Heart left ventricle (tissue), 13 donors: ENCODE results near the gene HDX.

Experiments used
- POLR2A ChIP-seq, 2 donors: fragments of 450-650 bp; IDR thresholded peaks; one replicate each; pipeline ENCODE4 v1.6.1; 2017; ENCODE audit warnings: antibody characterized with exemption in 2 of 2, mild to moderate bottlenecking in 2 of 2, moderate library complexity in 2 of 2
- TF ChIP-seq, protein P1 (sequence below), 12 donors: fragments of 200-600 bp; sonication (generic) in 4 of 12; IDR thresholded peaks; one replicate each; pipeline versions ENCODE4 v1.5.0 to v1.8.0; 2018 to 2022; ENCODE audit warnings: antibody characterized with exemption in 12 of 12, mild to moderate bottlenecking in 5 of 12
- donor health status: ischemic (EF 13 %, LVEDD 7.1; RV severe dilation, severe dysfunction).
- donor health status: DM: no; HTN: yes; CAD: no.
- donor health status: DM: no; HTN: no; CAD: no.
- donor health status: ischemic (EF 25% LVEDD 6.9; RV normal size, moderate dysfunction).
- donor health status: ischemic (EF 25% LVEDD 5.7; RV mildly dilated, moderate dysfunction).
- donor health status: ischemic (EF 35%, LVEDD 5.7; RV mildly dilated, moderate dysfunction).
- donor health status: nonischemic (EF 11% LVEDD 7.7; RV severe dilation, severe dysfunction).
- donor health status: DM: yes; HTN: yes; CAD: no.
- donor health status: PGD.
- donor health status: ischemic (EF 29% LVEDD 5.4; RV normal size, mild dysfunction).
- donor health status: nonischemic (EF 23%, LVEDD 6.1; RV moderate dilation, normal function).

DNA sequence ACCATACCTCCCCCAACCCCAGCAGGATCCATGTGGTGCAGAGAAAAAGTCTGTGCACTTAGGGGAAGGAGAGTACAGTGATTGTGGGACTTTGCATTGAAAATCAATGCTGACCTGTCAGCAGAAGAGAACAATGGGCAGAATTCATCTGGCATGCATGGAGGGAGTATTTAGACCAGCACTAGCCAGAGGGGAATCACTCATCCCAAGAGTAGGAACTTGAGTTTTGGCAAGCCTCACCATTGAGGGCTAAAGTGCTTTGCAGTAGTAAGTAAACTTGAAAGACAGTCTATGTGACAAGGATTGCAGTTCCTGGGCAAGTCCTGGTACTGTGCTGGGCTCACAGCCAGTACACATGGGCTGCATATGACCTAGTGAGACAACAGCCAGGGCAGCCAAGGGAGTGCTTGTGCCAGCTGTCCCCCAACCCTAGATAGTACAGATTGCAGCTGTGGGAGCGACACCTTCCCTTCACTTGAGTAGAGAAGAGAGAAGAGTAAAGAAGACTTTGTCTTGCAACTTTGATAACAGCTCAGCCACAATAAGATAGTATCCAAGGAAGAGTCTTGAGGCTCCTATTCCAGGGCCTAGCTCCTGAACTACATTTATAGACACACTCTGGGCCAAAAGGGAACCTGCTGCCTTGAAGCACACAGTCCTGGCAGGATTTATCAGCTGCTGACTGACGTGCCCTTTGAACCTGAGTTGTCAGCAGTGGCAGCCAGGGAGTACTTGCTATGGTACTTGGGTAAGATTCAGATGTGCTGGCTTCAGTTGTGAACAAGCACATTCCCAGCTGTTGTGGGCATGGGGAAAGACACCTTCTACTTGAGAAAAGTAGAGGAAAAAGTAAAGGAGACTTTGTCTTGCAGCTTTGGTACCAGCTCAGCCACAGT is 48.7 kb downstream of the HDX start:
- TF ChIP-seq POLR2A (IDR thresholded peaks at IDR 0.05): no peak
- TF ChIP-seq, protein P1, sequence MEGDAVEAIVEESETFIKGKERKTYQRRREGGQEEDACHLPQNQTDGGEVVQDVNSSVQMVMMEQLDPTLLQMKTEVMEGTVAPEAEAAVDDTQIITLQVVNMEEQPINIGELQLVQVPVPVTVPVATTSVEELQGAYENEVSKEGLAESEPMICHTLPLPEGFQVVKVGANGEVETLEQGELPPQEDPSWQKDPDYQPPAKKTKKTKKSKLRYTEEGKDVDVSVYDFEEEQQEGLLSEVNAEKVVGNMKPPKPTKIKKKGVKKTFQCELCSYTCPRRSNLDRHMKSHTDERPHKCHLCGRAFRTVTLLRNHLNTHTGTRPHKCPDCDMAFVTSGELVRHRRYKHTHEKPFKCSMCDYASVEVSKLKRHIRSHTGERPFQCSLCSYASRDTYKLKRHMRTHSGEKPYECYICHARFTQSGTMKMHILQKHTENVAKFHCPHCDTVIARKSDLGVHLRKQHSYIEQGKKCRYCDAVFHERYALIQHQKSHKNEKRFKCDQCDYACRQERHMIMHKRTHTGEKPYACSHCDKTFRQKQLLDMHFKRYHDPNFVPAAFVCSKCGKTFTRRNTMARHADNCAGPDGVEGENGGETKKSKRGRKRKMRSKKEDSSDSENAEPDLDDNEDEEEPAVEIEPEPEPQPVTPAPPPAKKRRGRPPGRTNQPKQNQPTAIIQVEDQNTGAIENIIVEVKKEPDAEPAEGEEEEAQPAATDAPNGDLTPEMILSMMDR (IDR thresholded peaks at IDR 0.05): no peak
